Stromal cell of bone marrow (primary cell): Measurements from ENCODE around the gene ASIC4.

ENCODE experiments used
- DNase-seq: peaks from one replicate; pipeline ENCODE4 v3.0.0-alpha.2; 2012; ENCODE audit warnings: low read depth

ASIC4 gene

GRCh38 chr2:219552382-219553167, 38.3 kb downstream of the ASIC4 start:
- DNase-seq = peak; percentile 53

GRCh38 chr2:219553168-219553417, 38.8 kb downstream of the ASIC4 start:
- no peak for DNase-seq

- DNase-seq = no peak
Observed at GRCh38 chr2:219553463-219553963, 39.2 kb downstream of the ASIC4 start.

- no peak for DNase-seq
Observed at GRCh38 chr2:219554350-219554749, 40.1 kb downstream of the ASIC4 start.

GRCh38 chr2:219555956-219556355, 41.7 kb downstream of the ASIC4 start:
- no peak for DNase-seq

- DNase-seq = no peak
Observed at GRCh38 chr2:219556413-219556812, 42.1 kb downstream of the ASIC4 start.

- no peak for DNase-seq
Observed at GRCh38 chr2:219557320-219557719, 43.0 kb downstream of the ASIC4 start.

GRCh38 chr2:219557791-219558785, 43.8 kb downstream of the ASIC4 start:
- DNase-seq = no peak

- DNase-seq = no peak
Observed at GRCh38 chr2:219559156-219559915, 45.1 kb downstream of the ASIC4 start.

GRCh38 chr2:219560037-219560892, 46.0 kb downstream of the ASIC4 start:
- DNase-seq = no peak

GRCh38 chr2:219560893-219561178, 46.6 kb downstream of the ASIC4 start:
- no peak for DNase-seq

- DNase-seq = no peak
Observed at GRCh38 chr2:219561179-219562048, 47.1 kb downstream of the ASIC4 start.

GRCh38 chr2:219562049-219563020, 48.1 kb downstream of the ASIC4 start:
- DNase-seq = no peak

GRCh38 chr2:219563271-219563928, 49.1 kb downstream of the ASIC4 start:
- no peak for DNase-seq

GRCh38 chr2:219565130-219566080, 51.1 kb downstream of the ASIC4 start:
- no peak for DNase-seq

- DNase-seq = no peak
Observed at GRCh38 chr2:219566640-219567039, 52.4 kb downstream of the ASIC4 start.

GRCh38 chr2:219567131-219567530, 52.8 kb downstream of the ASIC4 start:
- no peak for DNase-seq
